Mesenchymal stem cell (in vitro differentiated cells and primary cell): ENCODE measurements around the gene C1QL2.

Experiments
- DNase-seq: peaks from one replicate; pipeline ENCODE4 v3.0.0-alpha.2; 2013
- H2AFZ ChIP-seq: one replicate; pipeline ENCODE4 v1.6.1; 2013; ENCODE audit warnings: low read depth, mild to moderate bottlenecking, control low read depth, inconsistent platforms, low read length, moderate library complexity
- H2AK5ac ChIP-seq: 2 replicates; pipeline ENCODE4 v1.6.1; 2013; ENCODE audit warnings: low read length, moderate library complexity, mild to moderate bottlenecking, inconsistent platforms; ENCODE audit not compliant: severe bottlenecking
- H2BK120ac ChIP-seq: one replicate; pipeline ENCODE4 v1.6.1; 2013; ENCODE audit warnings: low read depth, mild to moderate bottlenecking, inconsistent platforms, low read length, moderate library complexity
- H2BK12ac ChIP-seq, 2 experiments: one replicate each; pipeline ENCODE4 v1.6.1; 2013; ENCODE audit warnings: inconsistent platforms in 2 of 2, low read length in 2 of 2, mild to moderate bottlenecking in 2 of 2, moderate library complexity in 2 of 2, control low read depth in 1 of 2
- H2BK15ac ChIP-seq: one replicate; pipeline ENCODE4 v1.6.1; 2013; ENCODE audit warnings: mild to moderate bottlenecking, low read depth, inconsistent platforms; ENCODE audit not compliant: poor library complexity, severe bottlenecking
- H2BK5ac ChIP-seq: 2 replicates; pipeline ENCODE4 v1.6.1; 2013; ENCODE audit warnings: low read depth, mild to moderate bottlenecking, low read length, control low read depth, inconsistent platforms; ENCODE audit not compliant: poor library complexity, severe bottlenecking
- H3K14ac ChIP-seq, 2 experiments: one replicate each; pipeline ENCODE4 v1.6.1; 2013; ENCODE audit warnings: inconsistent platforms in 2 of 2, low read length in 2 of 2, control low read depth in 1 of 2, mild to moderate bottlenecking in 1 of 2, moderate library complexity in 1 of 2
- H3K18ac ChIP-seq, 2 experiments: one replicate each; pipeline ENCODE4 v1.6.1; 2013; ENCODE audit warnings: inconsistent platforms in 2 of 2, low read length in 2 of 2, control low read depth in 1 of 2, low read depth in 1 of 2, mild to moderate bottlenecking in 1 of 2
- H3K23ac ChIP-seq, 2 experiments: one replicate each; pipeline ENCODE4 v1.6.1; 2013; ENCODE audit warnings: inconsistent platforms in 2 of 2, low read length in 2 of 2, mild to moderate bottlenecking in 2 of 2, moderate library complexity in 2 of 2, control low read depth in 1 of 2
- H3K27ac ChIP-seq: 2 replicates; pipeline ENCODE4 v1.5.1; 2013; ENCODE audit warnings: mild to moderate bottlenecking, moderate library complexity, low read length, control low read depth, inconsistent platforms; ENCODE audit not compliant: poor library complexity, severe bottlenecking
- H3K27me3 ChIP-seq, 2 experiments: 2 replicates each; pipeline versions ENCODE4 v1.6.1 to v1.7.0; 2013; ENCODE audit warnings: low read length in 2 of 2, mild to moderate bottlenecking in 2 of 2, moderate library complexity in 2 of 2, control low read depth in 1 of 2, inconsistent platforms in 1 of 2; ENCODE audit not compliant: control insufficient read depth in 1 of 2, insufficient read depth in 1 of 2
- H3K36me3 ChIP-seq, 2 experiments: 2 replicates each; pipeline versions ENCODE4 v1.6.1 to v1.7.0; 2013; ENCODE audit warnings: low read length in 2 of 2, control low read depth in 1 of 2, inconsistent platforms in 1 of 2, low read depth in 1 of 2, mild to moderate bottlenecking in 1 of 2; ENCODE audit not compliant: insufficient read depth in 2 of 2, control insufficient read depth in 1 of 2
- H3K4ac ChIP-seq, 2 experiments: one replicate each; pipeline ENCODE4 v1.6.1; 2013; ENCODE audit warnings: inconsistent platforms in 2 of 2, low read length in 2 of 2, mild to moderate bottlenecking in 2 of 2, moderate library complexity in 2 of 2, control low read depth in 1 of 2, low read depth in 1 of 2
- H3K4me1 ChIP-seq: 2 replicates; pipeline ENCODE4 v1.6.1; 2013; ENCODE audit warnings: low read depth, low read length, control low read depth; ENCODE audit not compliant: control insufficient read depth, insufficient read depth
- H3K4me2 ChIP-seq: 2 replicates; pipeline ENCODE4 v1.6.1; 2013; ENCODE audit warnings: low read length, mild to moderate bottlenecking, inconsistent platforms; ENCODE audit not compliant: poor library complexity, severe bottlenecking
- H3K4me3 ChIP-seq, 2 experiments: 2 replicates each; pipeline versions ENCODE4 v1.5.1 to v1.7.0; 2013; ENCODE audit warnings: low read length in 2 of 2, mild to moderate bottlenecking in 2 of 2, control low read depth in 1 of 2, low read depth in 1 of 2; ENCODE audit not compliant: insufficient read depth in 1 of 2
- H3K79me1 ChIP-seq: replicated peaks from 2 replicates; pipeline ENCODE4 v1.6.1; 2013; ENCODE audit warnings: mild to moderate bottlenecking, control low read depth, low read length, inconsistent platforms; ENCODE audit not compliant: poor library complexity, severe bottlenecking
- H3K9ac ChIP-seq: 2 replicates; pipeline ENCODE4 v1.7.0; 2013; ENCODE audit warnings: mild to moderate bottlenecking, low read length, moderate library complexity
- H3K9me3 ChIP-seq: 2 replicates; pipeline ENCODE4 v1.7.0; 2013; ENCODE audit warnings: mild to moderate bottlenecking, low read length; ENCODE audit not compliant: control insufficient read depth
- H4K8ac ChIP-seq: one replicate; pipeline ENCODE4 v1.6.1; 2013; ENCODE audit warnings: inconsistent platforms, mild to moderate bottlenecking, low read length, moderate library complexity
- H4K91ac ChIP-seq: one replicate; pipeline ENCODE4 v1.6.1; 2013; ENCODE audit warnings: mild to moderate bottlenecking, low read length, inconsistent platforms
- WGBS: methylation state at CpG from one replicate; pipeline ENCODE4 v1.1.7; 2013; ENCODE audit warnings: mixed read lengths; 5-methylcytosine and 5-hydroxymethylcytosine counted together

Gene C1QL2

DNA sequence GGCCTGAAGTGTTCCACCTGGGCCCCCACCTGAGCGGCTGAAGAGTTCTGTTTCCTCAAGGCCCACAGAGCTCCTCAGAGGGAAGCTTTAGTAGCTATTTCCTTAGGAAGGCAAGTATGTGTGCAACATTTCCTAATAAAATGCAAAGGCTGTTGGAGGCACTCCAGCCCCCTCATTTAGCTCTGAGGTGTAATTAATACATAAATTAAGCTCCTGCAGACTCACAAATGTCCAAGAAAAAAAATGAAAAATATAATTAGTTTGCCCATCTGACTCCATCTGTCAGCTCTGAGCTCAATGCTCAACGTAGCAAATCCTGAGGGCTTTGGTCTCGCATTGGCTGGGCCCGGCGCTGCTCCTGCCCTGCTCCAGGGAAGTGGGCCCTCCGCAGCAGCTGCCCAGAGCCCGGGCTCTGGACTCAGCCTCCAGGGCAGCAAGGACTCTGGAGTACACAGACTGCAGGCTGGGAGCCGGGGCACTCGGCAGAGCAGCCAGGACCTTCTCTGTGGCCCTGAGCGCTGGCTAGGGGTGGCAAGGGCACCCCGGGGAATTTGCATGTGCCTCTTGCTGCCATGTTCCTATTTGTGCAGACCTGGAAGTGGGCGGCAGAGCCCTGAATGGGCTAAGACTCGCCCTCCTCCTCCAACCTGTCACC is 23.4 kb upstream of the C1QL2 start:
- no peak overlapping the region for H2BK5ac ChIP-seq

DNA sequence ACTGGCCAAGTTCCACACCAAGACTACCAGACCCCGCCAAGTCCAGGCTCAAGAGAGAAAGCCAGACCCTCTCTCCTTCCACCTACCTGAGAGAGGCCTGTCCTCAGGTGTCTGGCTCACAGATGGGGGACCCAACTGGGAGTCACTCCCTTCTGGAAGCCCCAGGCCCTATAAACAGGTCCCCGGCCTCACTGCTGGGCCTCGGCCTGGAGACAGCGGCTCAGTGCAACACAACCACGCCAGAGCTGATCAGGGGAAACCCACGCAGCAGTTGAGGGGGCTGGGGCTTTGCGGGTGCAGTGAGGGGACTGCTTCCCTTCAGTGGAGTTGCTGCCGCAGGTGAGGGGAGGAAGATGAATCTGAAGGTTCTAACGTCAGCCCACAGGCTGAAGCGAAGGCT is 22.8 kb upstream of the C1QL2 start:
- Histone ChIP-seq H4K91ac (no peak overlapping the region), H2BK15ac (no peak overlapping the region), H3K23ac (no peak overlapping the region), H3K36me3 (no peaks in the 10 kb centered on the region), H3K14ac (no peak overlapping the region), H3K4ac (no peak overlapping the region), H2AFZ (no peak overlapping the region), H3K4me3 (no peak overlapping the region), H2BK120ac (no peak overlapping the region), H4K8ac (no peak overlapping the region), H2BK5ac (no peak overlapping the region), H3K4me1 (peaks cover 18% of the 10 kb centered on the region), H3K27me3 (peaks cover 8 to 18% of the 10 kb centered on the region in 2 experiments), H3K9me3 (no peaks in the 10 kb centered on the region), H3K9ac (no peak overlapping the region), H3K18ac (no peak overlapping the region), H3K4me2 (no peak overlapping the region), H3K79me1 (no peaks in the 10 kb centered on the region), H2BK12ac (no peak overlapping the region), H2AK5ac (peak overlapping the region; percentile 67), H3K27ac (no peak overlapping the region)
- no peak for DNase-seq
- WGBS: 85% methylated on average over 10 of the region's 10 CpGs

More for the DNA sequence above, 23.4 kb upstream of the C1QL2 start:
- Histone ChIP-seq H3K14ac (no peak overlapping the region), H2BK120ac (no peak overlapping the region), H4K91ac (no peak overlapping the region), H4K8ac (no peak overlapping the region), H3K36me3 (no peaks in the 10 kb centered on the region), H3K27ac (no peak overlapping the region), H2AK5ac (no peak overlapping the region), H3K27me3 (peaks cover 8 to 18% of the 10 kb centered on the region in 2 experiments), H3K9ac (no peak overlapping the region), H3K4me2 (no peak overlapping the region), H3K4me3 (no peak overlapping the region), H2BK12ac (no peak overlapping the region), H3K23ac (no peak overlapping the region), H3K18ac (no peak overlapping the region), H2BK15ac (no peak overlapping the region), H3K4ac (no peak overlapping the region), H3K4me1 (peaks cover 18% of the 10 kb centered on the region), H3K79me1 (no peaks in the 10 kb centered on the region), H3K9me3 (no peaks in the 10 kb centered on the region), H2AFZ (no peak overlapping the region)
- 87% methylated on average over 9 of the region's 13 CpGs for WGBS
- DNase-seq: no peak

DNA sequence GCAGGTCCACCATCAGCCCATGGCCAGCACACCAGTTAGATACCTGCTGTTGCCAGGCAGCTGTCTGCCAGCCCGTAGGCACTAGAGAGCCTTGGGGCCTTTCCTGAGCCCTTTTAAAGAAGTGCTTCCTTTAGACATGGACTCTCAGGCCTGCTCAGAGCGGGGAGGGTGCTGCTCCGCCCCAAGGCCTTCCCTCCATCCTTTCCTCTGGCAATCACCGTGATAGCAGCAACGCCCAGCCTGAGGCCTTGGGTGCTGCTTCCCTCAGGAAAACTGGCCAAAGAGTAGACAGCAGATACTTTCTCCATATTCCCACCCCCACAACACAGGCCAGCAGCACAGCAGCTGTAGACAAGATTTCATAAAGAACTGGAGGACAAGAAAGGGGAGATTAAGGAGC is 22.3 kb upstream of the C1QL2 start:
- Histone ChIP-seq H2AFZ (no peak overlapping the region), H4K91ac (no peak overlapping the region), H3K9me3 (no peaks in the 10 kb centered on the region), H3K18ac (no peak overlapping the region), H3K14ac (no peak overlapping the region), H2BK120ac (no peak overlapping the region), H3K4me2 (no peak overlapping the region), H3K23ac (no peak overlapping the region), H3K4me3 (no peak overlapping the region), H2BK5ac (no peak overlapping the region), H3K27ac (no peak overlapping the region), H3K36me3 (no peaks in the 10 kb centered on the region), H2AK5ac (peak overlapping the region; percentile 67), H4K8ac (no peak overlapping the region), H2BK12ac (no peak overlapping the region), H3K4me1 (peaks cover 18% of the 10 kb centered on the region), H3K9ac (no peak overlapping the region), H3K4ac (no peak overlapping the region), H3K79me1 (no peaks in the 10 kb centered on the region), H2BK15ac (no peak overlapping the region), H3K27me3 (peaks cover 4 to 13% of the 10 kb centered on the region in 2 experiments)
- WGBS: 74% methylated on average over 3 of the region's 5 CpGs
- no peak for DNase-seq

DNA sequence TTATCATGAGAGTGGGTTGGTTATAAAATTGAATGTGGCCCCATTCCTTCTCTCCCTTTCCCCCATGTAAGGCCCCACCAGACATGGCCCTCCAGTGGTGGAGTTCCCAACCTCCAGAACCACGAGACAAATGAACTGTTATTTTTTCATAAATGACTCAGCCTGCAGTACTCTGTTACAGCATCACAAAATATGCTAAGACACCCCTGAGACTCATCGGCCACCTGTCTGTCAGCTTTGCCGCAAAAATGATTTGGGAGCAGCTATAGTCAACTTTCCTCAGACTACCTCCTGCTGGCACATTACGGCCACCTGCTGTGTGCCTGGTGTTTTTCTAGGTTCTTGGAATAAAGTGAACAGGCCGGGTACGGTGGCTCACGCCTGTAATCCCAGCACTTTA is 21.4 kb upstream of the C1QL2 start:
- H2BK15ac ChIP-seq: no peak overlapping the region
- H3K4me1 ChIP-seq: peaks cover 18% of the 10 kb centered on the region
- no peak overlapping the region for H3K9ac ChIP-seq
- no peak overlapping the region for H2AFZ ChIP-seq
- no peak overlapping the region for H3K27ac ChIP-seq
- 90% methylated on average over 7 of the region's 7 CpGs for WGBS
- H2BK120ac ChIP-seq: no peak overlapping the region
- H3K4me2 ChIP-seq: no peak overlapping the region
- no peak overlapping the region for H2BK5ac ChIP-seq
- no peaks in the 10 kb centered on the region for H3K9me3 ChIP-seq
- H3K23ac ChIP-seq: no peak overlapping the region
- H3K18ac ChIP-seq: no peak overlapping the region
- DNase-seq: no peak
- H3K14ac ChIP-seq: no peak overlapping the region
- no peak overlapping the region for H3K4me3 ChIP-seq
- no peaks in the 10 kb centered on the region for H3K79me1 ChIP-seq
- H2BK12ac ChIP-seq: no peak overlapping the region
- no peak overlapping the region for H4K91ac ChIP-seq
- no peak overlapping the region for H4K8ac ChIP-seq
- H3K36me3 ChIP-seq: no peaks in the 10 kb centered on the region
- H2AK5ac ChIP-seq: no peak overlapping the region
- peaks cover 0 to 13% of the 10 kb centered on the region in 2 experiments for H3K27me3 ChIP-seq
- H3K4ac ChIP-seq: no peak overlapping the region
